Measurements from ENCODE around the gene SLC16A8.

GRCh38 chr22:38043151-38044039, 40.6 kb downstream of the SLC16A8 start:
- TF ChIP-seq, protein P1, sequence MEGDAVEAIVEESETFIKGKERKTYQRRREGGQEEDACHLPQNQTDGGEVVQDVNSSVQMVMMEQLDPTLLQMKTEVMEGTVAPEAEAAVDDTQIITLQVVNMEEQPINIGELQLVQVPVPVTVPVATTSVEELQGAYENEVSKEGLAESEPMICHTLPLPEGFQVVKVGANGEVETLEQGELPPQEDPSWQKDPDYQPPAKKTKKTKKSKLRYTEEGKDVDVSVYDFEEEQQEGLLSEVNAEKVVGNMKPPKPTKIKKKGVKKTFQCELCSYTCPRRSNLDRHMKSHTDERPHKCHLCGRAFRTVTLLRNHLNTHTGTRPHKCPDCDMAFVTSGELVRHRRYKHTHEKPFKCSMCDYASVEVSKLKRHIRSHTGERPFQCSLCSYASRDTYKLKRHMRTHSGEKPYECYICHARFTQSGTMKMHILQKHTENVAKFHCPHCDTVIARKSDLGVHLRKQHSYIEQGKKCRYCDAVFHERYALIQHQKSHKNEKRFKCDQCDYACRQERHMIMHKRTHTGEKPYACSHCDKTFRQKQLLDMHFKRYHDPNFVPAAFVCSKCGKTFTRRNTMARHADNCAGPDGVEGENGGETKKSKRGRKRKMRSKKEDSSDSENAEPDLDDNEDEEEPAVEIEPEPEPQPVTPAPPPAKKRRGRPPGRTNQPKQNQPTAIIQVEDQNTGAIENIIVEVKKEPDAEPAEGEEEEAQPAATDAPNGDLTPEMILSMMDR (IDR thresholded peaks at IDR 0.05; ENCODE audit: low read length), result no peak
- TF ChIP-seq EZH2 (optimal IDR thresholded peaks at IDR 0.05; ENCODE audit: low read depth, low read length), result no peak
